DMS 273 (cell line): ENCODE results near the gene RHOJ.
"Not testable (repeated sequence)": the region's sequence is repeated elsewhere in the genome, so short reads cannot be mapped to it uniquely, and the experiment has no call there.

Source experiments
- DNase-seq: peaks from one replicate; lab custom pipeline; 2025; ENCODE audit not compliant: unreplicated experiment; lab: John Stamatoyannopoulos, UW

RHOJ gene

GRCh38 chr14:63266106-63266505, 61.9 kb downstream of the RHOJ start:
- no peak for DNase-seq

- DNase-seq: no peak
Measured at GRCh38 chr14:63267171-63267570, 62.9 kb downstream of the RHOJ start.

- DNase-seq: no peak
Measured at GRCh38 chr14:63268771-63269170, 64.5 kb downstream of the RHOJ start.

- DNase-seq: no peak
Measured at GRCh38 chr14:63269561-63270225, 65.5 kb downstream of the RHOJ start.

- DNase-seq: no peak
Measured at GRCh38 chr14:63273129-63273528, 68.9 kb downstream of the RHOJ start.

GRCh38 chr14:63273717-63274655, 69.7 kb downstream of the RHOJ start:
- peak; percentile 24 for DNase-seq

- DNase-seq: no peak
Measured at GRCh38 chr14:63275611-63276010, 71.4 kb downstream of the RHOJ start.

- no peak for DNase-seq
Measured at GRCh38 chr14:63276016-63276415, 71.8 kb downstream of the RHOJ start.

- DNase-seq: peak; percentile 60
Measured at GRCh38 chr14:63276492-63277342, 72.5 kb downstream of the RHOJ start.

GRCh38 chr14:63277591-63278183, 73.4 kb downstream of the RHOJ start:
- DNase-seq: peak; percentile 25

- DNase-seq: not testable (repeated sequence)
Measured at GRCh38 chr14:63279933-63280332, 75.7 kb downstream of the RHOJ start.

- no peak for DNase-seq
Measured at GRCh38 chr14:63282997-63283883, 79.0 kb downstream of the RHOJ start.

GRCh38 chr14:63283884-63284248, 79.6 kb downstream of the RHOJ start:
- DNase-seq: no peak

GRCh38 chr14:63286071-63286470, 81.8 kb downstream of the RHOJ start:
- DNase-seq: no peak

- DNase-seq: no peak
Measured at GRCh38 chr14:63287666-63288483, 83.6 kb downstream of the RHOJ start.

GRCh38 chr14:63288853-63289252, 84.6 kb downstream of the RHOJ start:
- DNase-seq: no peak

- no peak for DNase-seq
Measured at GRCh38 chr14:63290741-63291430, 86.6 kb downstream of the RHOJ start.

- no peak for DNase-seq
Measured at GRCh38 chr14:63292805-63293204, 88.6 kb downstream of the RHOJ start.
